NCI-H524 (cell line): ENCODE results near the gene RAD51B.
A peak's percentile ranks its signal among the peaks of the same experiment; 100 is the strongest.
"Not testable (repeated sequence)": the region's sequence is repeated elsewhere in the genome, so short reads cannot be mapped to it uniquely, and the experiment has no call there.

ENCODE experiments used
- DNase-seq, 2 experiments: peaks; one replicate each; lab custom pipeline; 2025; lab: John Stamatoyannopoulos, UW

RAD51B gene

GRCh38 chr14:68405961-68406360, 586.4 kb downstream of the RAD51B start:
- DNase-seq = no peak

- DNase-seq = no peak
These were observed 587.7 kb downstream of the RAD51B start for GRCh38 chr14:68407285-68407684.

GRCh38 chr14:68407825-68408224, 588.2 kb downstream of the RAD51B start:
- DNase-seq = no peak

GRCh38 chr14:68408680-68409079, 589.1 kb downstream of the RAD51B start:
- DNase-seq = no peak

DNA sequence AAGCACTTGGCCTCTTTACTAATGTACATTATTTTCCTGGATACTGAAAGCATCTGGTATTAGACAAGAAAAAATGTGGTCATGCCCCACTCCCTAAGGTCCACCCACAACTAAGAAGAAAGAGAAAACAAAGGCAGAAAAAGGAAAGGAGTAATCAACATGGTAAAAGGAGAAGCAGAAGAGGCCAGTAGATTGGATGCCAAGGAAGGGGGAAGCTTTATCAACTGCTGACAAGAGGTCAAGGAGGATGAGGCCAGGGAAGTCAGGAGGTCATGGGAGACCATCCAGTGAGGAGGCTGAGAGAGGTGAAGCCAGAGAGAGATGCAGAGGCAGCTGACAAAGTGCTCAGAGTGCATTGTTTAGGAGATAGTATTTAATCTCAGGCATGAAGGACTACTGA, 589.8 kb downstream of the RAD51B start:
- DNase-seq = no peak

GRCh38 chr14:68412505-68413465, 593.2 kb downstream of the RAD51B start:
- DNase-seq = no peak

DNA sequence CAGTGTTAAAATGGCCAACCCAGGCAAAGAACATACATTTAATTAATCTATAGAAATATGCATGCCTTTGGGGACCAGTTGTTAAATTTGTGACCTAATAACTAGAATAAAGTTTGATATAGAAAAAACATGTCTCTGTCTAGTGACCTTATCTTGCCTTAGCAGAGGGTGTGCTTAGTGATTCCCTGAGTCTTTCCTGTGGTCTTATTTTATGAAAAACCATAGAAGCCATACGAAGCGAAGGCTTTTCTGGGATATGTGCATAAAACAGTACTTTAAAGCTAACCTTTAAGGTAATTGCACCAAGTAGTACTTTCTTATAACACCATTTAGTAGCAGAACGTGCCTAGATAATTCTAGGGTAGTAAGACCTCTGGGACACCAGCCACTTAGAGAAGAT, 593.9 kb downstream of the RAD51B start:
- DNase-seq = no peak

- no peak for DNase-seq
These were observed 594.5 kb downstream of the RAD51B start for GRCh38 chr14:68414121-68414520.

- DNase-seq = no peak
These were observed 596.6 kb downstream of the RAD51B start for GRCh38 chr14:68416171-68416570.

DNA sequence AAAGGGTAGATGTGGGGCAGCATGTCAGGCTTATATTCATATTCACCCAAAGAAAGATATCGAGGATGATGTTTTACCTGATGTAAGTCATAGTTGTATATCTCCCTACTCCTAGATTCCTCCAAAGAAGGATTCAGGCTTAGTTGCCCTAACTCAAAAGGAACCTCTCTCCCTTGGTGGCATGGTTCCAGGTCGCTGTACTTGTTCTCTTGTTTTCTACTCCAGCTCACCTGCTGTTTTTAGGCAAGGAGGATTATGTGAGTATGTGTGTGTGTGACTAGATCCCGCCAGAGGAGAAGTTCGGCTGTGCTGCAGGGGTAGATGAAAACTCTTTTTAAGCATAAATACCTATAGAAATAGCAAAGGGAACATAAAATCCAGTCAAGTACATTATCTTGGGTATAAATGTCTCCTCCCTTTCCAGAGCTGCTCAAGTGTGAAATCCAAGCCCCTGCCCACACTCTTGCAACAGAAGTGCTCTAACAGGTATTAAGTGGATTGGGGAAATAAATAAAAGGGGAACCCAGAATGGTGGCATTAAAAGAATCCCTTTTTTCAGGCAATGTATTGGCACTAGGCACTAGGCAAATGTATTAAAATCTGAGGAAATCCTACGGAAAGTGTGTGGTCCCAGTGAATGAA, 597.6 kb downstream of the RAD51B start:
- DNase-seq = peak in 1 of 2 experiments; percentile 45

DNA sequence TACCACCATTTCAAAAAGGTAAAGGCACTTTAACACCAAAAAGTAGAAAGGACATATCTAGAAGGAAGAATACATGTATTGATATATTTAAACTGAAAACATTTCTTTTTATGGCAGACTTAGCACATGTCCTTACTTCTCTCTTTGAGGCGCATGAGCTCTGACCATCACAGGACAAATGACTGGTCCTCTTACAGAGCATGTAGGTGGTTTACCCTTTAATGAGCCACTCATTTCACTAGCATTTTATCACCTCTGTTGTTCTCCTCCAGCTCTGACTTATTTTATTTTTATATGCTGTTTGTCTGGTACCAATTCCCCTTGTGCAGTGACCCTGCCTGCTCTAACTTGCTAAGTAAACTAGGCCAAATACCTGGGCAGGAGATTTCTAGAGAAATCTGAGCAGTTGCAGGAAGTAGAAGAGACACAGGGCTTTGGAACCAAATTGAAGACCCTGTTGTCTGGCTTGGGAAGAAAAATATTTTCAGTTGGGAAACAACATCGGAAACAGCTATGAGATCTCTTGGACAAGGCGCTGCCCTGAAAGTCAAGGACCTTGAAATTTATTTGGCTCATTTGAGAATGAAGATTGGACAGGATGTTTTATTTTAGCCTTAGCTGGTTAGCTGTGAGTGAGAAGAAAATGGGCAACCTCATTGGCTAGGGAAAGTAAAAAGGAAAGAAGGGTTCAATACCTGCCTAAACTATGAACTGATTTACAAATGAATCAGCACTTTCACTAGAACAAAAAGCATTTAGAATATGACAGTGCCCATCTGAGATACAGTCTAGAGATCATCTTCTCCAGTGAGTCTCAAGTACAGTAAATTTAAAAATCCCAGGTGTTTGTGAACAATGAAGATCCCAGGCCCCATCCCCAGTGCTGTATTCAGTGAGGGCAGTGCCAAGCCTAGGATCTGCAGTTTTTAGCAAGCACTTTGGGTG, 598.9 kb downstream of the RAD51B start:
- DNase-seq = no peak

GRCh38 chr14:68420350-68420749, 600.8 kb downstream of the RAD51B start:
- DNase-seq = no peak

DNA sequence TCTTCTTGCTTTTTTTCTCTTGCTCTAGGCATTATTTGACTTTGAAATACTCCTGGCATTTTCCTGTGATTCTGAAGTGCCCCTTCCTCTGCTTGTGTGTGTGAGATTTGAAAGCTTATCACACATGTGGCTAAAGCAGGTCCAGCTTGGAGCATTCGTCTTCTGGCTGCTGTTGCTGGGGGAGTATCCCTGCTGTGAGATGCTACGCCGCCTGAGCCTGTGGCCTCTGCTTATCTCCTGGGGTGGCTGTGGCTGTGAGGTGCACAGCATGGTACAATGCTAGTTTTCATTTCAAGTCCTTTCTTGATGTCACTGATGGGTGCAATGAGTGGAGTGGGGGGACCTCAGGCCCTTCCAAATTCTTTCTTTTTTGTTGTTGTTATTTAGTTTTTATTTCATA, 601.5 kb downstream of the RAD51B start:
- no peak for DNase-seq

DNA sequence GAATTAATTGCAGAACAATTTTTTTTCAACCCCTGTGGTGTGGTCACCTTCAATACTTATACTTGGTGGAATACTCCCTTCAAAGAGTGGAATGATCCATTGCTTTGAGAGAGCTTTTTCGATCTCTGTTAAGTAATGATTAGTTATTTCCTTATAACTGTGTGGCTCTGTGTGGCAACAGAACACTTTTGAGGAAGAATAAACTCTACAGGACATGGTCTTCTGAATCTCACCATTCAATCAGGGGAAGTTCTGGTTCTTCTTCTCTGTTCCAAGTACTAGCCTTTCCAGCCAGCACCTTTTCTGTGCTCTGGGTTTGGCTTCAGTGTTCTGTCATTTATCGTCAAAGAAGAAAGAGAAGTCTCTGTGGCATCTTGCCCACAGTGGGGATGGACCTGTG, 604.1 kb downstream of the RAD51B start:
- DNase-seq = no peak

DNA sequence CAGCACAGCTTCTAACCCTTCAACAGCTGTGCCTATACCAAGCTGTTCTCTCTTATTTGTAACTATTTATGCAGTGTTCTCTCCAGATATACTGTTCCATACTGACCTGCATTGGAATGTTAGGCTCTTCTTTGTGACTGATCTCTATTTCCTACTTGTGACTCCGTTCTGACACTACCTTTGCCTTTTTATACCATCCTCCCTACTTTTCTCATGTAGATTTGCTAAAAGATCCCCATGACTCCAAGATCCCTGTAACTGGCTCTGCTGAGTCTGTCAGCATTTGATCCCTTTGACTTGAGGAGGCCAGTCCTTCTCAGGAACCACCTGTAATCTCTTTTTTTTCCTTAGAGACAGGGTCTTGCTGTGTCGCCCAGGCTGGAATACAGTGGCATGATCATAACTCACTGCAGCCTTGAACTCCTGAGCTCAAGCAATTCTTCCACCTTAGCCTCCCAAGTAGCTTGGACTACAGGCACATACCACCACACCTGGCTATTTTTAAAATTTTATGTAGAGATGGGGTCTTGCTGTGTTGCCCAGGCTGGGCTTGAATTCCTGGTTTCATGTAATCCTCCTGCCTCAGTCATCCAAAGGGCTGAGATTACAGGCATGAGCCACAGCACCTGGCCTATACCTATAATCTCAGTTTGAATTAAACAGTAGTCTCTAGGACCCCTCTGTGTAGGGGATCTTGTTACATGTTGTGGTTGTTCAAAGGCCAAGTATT, 605.0 kb downstream of the RAD51B start:
- DNase-seq = no peak

DNA sequence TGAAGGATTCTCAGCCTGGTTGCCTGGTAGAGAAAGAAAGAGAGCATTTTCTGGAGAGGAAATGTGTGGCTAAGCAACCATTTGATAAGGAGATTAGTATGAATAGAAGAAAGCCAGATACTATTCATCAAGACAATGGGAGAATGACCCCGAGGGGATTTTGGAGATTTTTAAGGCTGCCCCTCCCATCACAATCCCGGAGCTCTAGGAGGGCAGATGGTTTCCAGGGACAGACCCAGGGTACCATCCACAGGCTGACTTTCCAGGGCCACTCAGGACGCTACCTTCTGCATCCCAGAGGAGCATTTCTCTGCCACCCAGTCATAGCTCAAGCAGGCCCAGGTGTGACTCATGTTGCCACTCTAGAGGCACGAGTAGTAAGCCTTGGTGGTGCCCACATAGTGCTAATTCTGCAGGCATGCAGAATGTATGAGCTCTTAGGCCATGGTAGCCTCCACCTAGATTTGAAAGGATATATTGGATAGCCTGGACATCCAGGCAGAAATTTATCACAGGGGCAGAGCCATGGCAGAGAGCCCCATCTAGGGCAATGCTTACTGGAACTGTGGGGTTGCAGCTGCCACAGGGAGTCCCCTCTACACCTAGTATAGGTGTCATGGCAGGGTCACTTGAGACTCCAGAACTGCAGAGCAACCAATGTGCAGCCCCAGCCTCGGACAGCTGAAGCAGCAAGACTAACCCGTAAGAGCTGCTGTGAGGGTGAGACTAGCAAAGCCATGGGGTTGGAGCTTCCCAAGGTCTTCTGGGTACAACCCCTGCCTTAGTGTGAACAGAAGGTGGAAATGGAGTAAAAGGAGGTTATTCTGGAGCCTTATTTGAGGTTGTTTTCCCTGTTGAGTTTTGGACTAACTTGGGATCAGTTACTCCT, 607.3 kb downstream of the RAD51B start:
- no peak for DNase-seq

GRCh38 chr14:68427550-68427890, 607.9 kb downstream of the RAD51B start:
- DNase-seq = no peak

DNA sequence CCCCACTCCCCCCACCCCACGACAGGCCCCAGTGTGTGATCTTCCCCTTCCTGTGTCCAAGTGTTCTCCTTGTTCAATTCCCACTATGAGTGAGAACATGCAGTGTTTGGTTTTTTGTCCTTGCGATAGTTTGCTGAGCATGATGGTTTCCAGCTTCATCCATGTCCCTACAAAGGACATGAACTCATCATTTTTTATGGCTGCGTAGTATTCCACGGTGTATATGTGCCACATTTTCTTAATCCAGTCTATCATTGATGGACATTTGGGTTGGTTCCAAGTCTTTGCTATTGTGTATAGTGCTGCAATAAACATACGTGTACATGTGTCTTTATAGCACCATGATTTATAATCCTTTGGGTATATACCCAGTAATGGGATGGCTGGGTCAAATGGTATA, 609.3 kb downstream of the RAD51B start:
- not testable (repeated sequence) for DNase-seq

- DNase-seq = not testable (repeated sequence)
These were observed 614.6 kb downstream of the RAD51B start for GRCh38 chr14:68434173-68434572.

GRCh38 chr14:68435631-68436030, 616.1 kb downstream of the RAD51B start:
- not testable (repeated sequence) for DNase-seq

DNA sequence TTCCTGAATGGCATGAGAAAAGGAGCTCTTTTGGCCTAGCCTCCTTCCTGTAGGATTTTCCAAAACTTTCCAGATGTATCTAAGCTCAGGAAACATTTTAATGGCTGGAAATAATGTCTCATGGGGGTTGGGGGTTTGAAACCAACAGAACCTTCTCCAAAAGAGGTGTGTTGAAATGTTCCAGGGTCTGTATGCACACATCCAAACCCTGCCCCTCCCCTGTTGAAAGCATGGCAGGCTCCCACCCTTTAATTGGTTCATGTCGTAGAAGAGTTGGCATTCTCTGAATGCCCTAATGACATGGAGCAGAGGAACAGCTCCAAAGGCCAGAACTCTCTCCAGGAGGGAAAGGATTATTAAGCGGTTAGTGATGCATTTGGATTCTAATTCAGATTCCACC, 620.1 kb downstream of the RAD51B start:
- DNase-seq = no peak
